Mucosa of descending colon (tissue), 3 donors: ENCODE measurements around the gene ERBB4. TPM values are rescaled to one million over a fixed set of nuclear protein-coding genes. Genes with fewer than 3 reads are reported as not detected.

Experiments used
- ATAC-seq: fragments of 200-7000 bp; cut with Tn5 transposase; one replicate; pipeline ENCODE4 v1.9.1; 2020; ENCODE audit warnings: mild to moderate bottlenecking, moderate library complexity
- DNase-seq, 3 donors: peaks; one replicate each; pipeline ENCODE4 v3.0.0-alpha.2; 2020
- H3K36me3 ChIP-seq: fragments of 200-600 bp; one replicate; pipeline ENCODE4 v1.8.0; 2021; ENCODE audit warnings: low read depth, mild to moderate bottlenecking
- H3K4me1 ChIP-seq: fragments of 200-600 bp; one replicate; pipeline ENCODE4 v1.8.0; 2021; ENCODE audit warnings: low read depth, mild to moderate bottlenecking
- H3K4me3 ChIP-seq: fragments of 200-600 bp; one replicate; pipeline ENCODE4 v1.8.0; 2021; ENCODE audit warnings: mild to moderate bottlenecking
- H3K9me3 ChIP-seq: fragments of 200-600 bp; one replicate; pipeline ENCODE4 v1.8.0; 2021; ENCODE audit warnings: mild to moderate bottlenecking
- CTCF ChIP-seq: fragments of 200-600 bp; IDR thresholded peaks from one replicate; pipeline ENCODE4 v1.8.0; 2022; ENCODE audit warnings: antibody characterized with exemption, mild to moderate bottlenecking
- intact Hi-C, 2 donors: fragments of 100-400 bp; cut with DNase I in 1 of 2; cut with micrococcal nuclease in 1 of 2; formaldehyde crosslinking; loops; one replicate each; pipeline versions ENCODE4 v1.11.0 to v1.11.1; 2022; cut with DNase I, micrococcal nuclease
- total RNA-seq, 3 donors: library from RNA; stranded (reverse); fragmentation: NEBNext Ultra II Directional in 2 of 3; extraction: Animal tissue kit (Norgen Biotek cat#: 25700) in 2 of 3; gene quantifications; one replicate each; pipeline versions ENCODE4 v1.2.1 to v1.2.4, GENCODE V29; 2021 to 2023
- donor health status: DM: no; HTN: no; CAD: no; lungs with moderate emphysema.
- donor health status: DM: no; HTN: no; CAD: no.
- donor health status: DM: no; HTN: yes; CAD: no.

The ERBB4 gene
- total RNA-seq, 3 donors from 2014 or later, result 0.05 to 0.25 TPM; not detected in 1

- intact Hi-C loops, result no loop called here
These were observed 184.2 kb downstream of the ERBB4 start for GRCh38 chr2:212354382-212354781.

GRCh38 chr2:212348501-212348900 is 190.1 kb downstream of the ERBB4 start:
- intact Hi-C loops, result no loop called here
- no peaks in the 10 kb centered on the region for H3K9me3 ChIP-seq
- H3K4me1 ChIP-seq, result no peaks in the 10 kb centered on the region
- H3K36me3 ChIP-seq, result no peaks in the 10 kb centered on the region
- DNase-seq, result no peak
- no peak overlapping the region for H3K4me3 ChIP-seq
- TF ChIP-seq CTCF, result no peak
- ATAC-seq, result no peak

More at GRCh38 chr2:212354382-212354781, 184.2 kb downstream of the ERBB4 start:
- no peak for TF ChIP-seq CTCF
- no peak for DNase-seq
- Histone ChIP-seq H3K4me3 (no peak overlapping the region), H3K36me3 (no peaks in the 10 kb centered on the region), H3K9me3 (no peaks in the 10 kb centered on the region), H3K4me1 (no peaks in the 10 kb centered on the region)
- no peak for ATAC-seq

GRCh38 chr2:212346865-212347264 is 191.7 kb downstream of the ERBB4 start:
- no peak for ATAC-seq
- intact Hi-C loops, result no loop called here
- no peaks in the 10 kb centered on the region for H3K36me3 ChIP-seq
- no peaks in the 10 kb centered on the region for H3K9me3 ChIP-seq
- DNase-seq, result no peak
- H3K4me3 ChIP-seq, result no peak overlapping the region
- TF ChIP-seq CTCF, result no peak
- no peaks in the 10 kb centered on the region for H3K4me1 ChIP-seq

- TF ChIP-seq CTCF, result no peak
- Histone ChIP-seq H3K4me1 (no peaks in the 10 kb centered on the region), H3K9me3 (no peaks in the 10 kb centered on the region), H3K36me3 (no peaks in the 10 kb centered on the region), H3K4me3 (no peak overlapping the region)
- intact Hi-C loops, result no loop called here
- no peak for ATAC-seq
- no peak for DNase-seq
These were observed 192.6 kb downstream of the ERBB4 start for GRCh38 chr2:212345966-212346365.

GRCh38 chr2:212344131-212344530 is 194.5 kb downstream of the ERBB4 start:
- no peak for TF ChIP-seq CTCF
- Histone ChIP-seq H3K4me1 (no peaks in the 10 kb centered on the region), H3K9me3 (no peaks in the 10 kb centered on the region), H3K36me3 (no peaks in the 10 kb centered on the region), H3K4me3 (no peak overlapping the region)
- intact Hi-C loops, result no loop called here
- ATAC-seq (no peak), DNase-seq (no peak)

GRCh38 chr2:212343167-212343566 is 195.4 kb downstream of the ERBB4 start:
- no peak for TF ChIP-seq CTCF
- intact Hi-C loops, result no loop called here
- Histone ChIP-seq H3K36me3 (no peaks in the 10 kb centered on the region), H3K4me3 (no peak overlapping the region), H3K9me3 (no peaks in the 10 kb centered on the region), H3K4me1 (no peaks in the 10 kb centered on the region)
- no peak for DNase-seq
- no peak for ATAC-seq
